GM18867 (cell line): Measurements from ENCODE around the gene KLK12.

Source experiments
- ATAC-seq: cut with Tn5 transposase; IDR thresholded peaks from one replicate; pipeline ENCODE4 v1.9.1; 2021; ENCODE audit warnings: mild to moderate bottlenecking, moderate library complexity; ENCODE audit not compliant: unreplicated experiment

KLK12 gene

GRCh38 chr19:50983625-50984292 is 51.0 kb downstream of the KLK12 start, which contains the start of gene KLK7:
TSS of gene KLK7 (minus strand) at chr19:50983917. CDS start at chr19:50982399, 1,518 bp downstream.
- no peak for ATAC-seq

- ATAC-seq: no peak
Measured at GRCh38 chr19:50982186-50982585, 52.6 kb downstream of the KLK12 start.

GRCh38 chr19:50981587-50982146 is 53.1 kb downstream of the KLK12 start:
- ATAC-seq: no peak

- no peak for ATAC-seq
Measured at GRCh38 chr19:50980208-50980607, 54.6 kb downstream of the KLK12 start.

GRCh38 chr19:50979758-50980157 is 55.0 kb downstream of the KLK12 start:
- ATAC-seq: no peak
